NCI-H128 (cell line): ENCODE data around the gene METAP1.
"Not testable (repeated sequence)": the region's sequence is repeated elsewhere in the genome, so short reads cannot be mapped to it uniquely, and the experiment has no call there.

Experiments
- DNase-seq: peaks from one replicate; lab custom pipeline; 2025; ENCODE audit not compliant: unreplicated experiment; lab: John Stamatoyannopoulos, UW

METAP1 gene

GRCh38 chr4:99054428-99054994 lies 59.0 kb downstream of the METAP1 start:
- no peak for DNase-seq

GRCh38 chr4:99058228-99058627 lies 62.7 kb downstream of the METAP1 start:
- DNase-seq: no peak

GRCh38 chr4:99059550-99059949 lies 64.0 kb downstream of the METAP1 start:
- no peak for DNase-seq

- no peak for DNase-seq
Observed at GRCh38 chr4:99061048-99061700, 65.7 kb downstream of the METAP1 start.

GRCh38 chr4:99062120-99062519 lies 66.6 kb downstream of the METAP1 start:
- DNase-seq: peak; percentile 3

- DNase-seq: not testable (repeated sequence)
Observed at GRCh38 chr4:99065521-99065920, 70.0 kb downstream of the METAP1 start.

GRCh38 chr4:99067617-99068016 lies 72.1 kb downstream of the METAP1 start:
- no peak for DNase-seq

- no peak for DNase-seq
Observed at GRCh38 chr4:99071159-99071558, 75.6 kb downstream of the METAP1 start.

GRCh38 chr4:99074816-99075215 lies 79.3 kb downstream of the METAP1 start:
- no peak for DNase-seq

GRCh38 chr4:99076292-99076976 lies 80.9 kb downstream of the METAP1 start:
- no peak for DNase-seq

- DNase-seq: no peak
Observed at GRCh38 chr4:99077177-99077576, 81.7 kb downstream of the METAP1 start.

- DNase-seq: no peak
Observed at GRCh38 chr4:99078336-99078735, 82.8 kb downstream of the METAP1 start.

GRCh38 chr4:99078931-99079624 lies 83.6 kb downstream of the METAP1 start:
- DNase-seq: no peak

GRCh38 chr4:99079625-99080295 lies 84.2 kb downstream of the METAP1 start:
- DNase-seq: no peak

- DNase-seq: not testable (repeated sequence)
Observed at GRCh38 chr4:99080869-99081268, 85.3 kb downstream of the METAP1 start.

- no peak for DNase-seq
Observed at GRCh38 chr4:99082192-99082591, 86.7 kb downstream of the METAP1 start.

- no peak for DNase-seq
Observed at GRCh38 chr4:99084595-99084994, 89.1 kb downstream of the METAP1 start.

GRCh38 chr4:99088023-99088449 lies 92.5 kb downstream of the METAP1 start:
- no peak for DNase-seq

GRCh38 chr4:99088481-99089365 lies 93.2 kb downstream of the METAP1 start, which contains the start of gene ADH5:
ADH5 (minus strand) TSS chr4:99088788; CDS start chr4:99088700, 88 bp downstream.
- DNase-seq: peak; percentile 15
